Mucosa of rectum (tissue), 2 donors: ENCODE data around the gene ZFP30.

Experiments used
- H3K27ac ChIP-seq, 2 donors: one replicate each; pipeline ENCODE4 v1.7.0; 2013; ENCODE audit warnings: inconsistent platforms in 2 of 2, low read depth in 2 of 2, low read length in 2 of 2
- H3K27me3 ChIP-seq, 2 donors: one replicate each; pipeline ENCODE4 v1.7.0; 2013; ENCODE audit warnings: low read length in 2 of 2; ENCODE audit not compliant: control insufficient read depth in 2 of 2, insufficient read depth in 2 of 2
- H3K36me3 ChIP-seq, 2 donors: one replicate each; pipeline ENCODE4 v1.7.0; 2013; ENCODE audit warnings: low read length in 2 of 2; ENCODE audit not compliant: control insufficient read depth in 2 of 2, insufficient read depth in 2 of 2
- H3K4me1 ChIP-seq, 2 donors: one replicate each; pipeline ENCODE4 v1.7.0; 2013; ENCODE audit warnings: low read length in 2 of 2, mild to moderate bottlenecking in 1 of 2; ENCODE audit not compliant: control insufficient read depth in 2 of 2, insufficient read depth in 2 of 2
- H3K4me3 ChIP-seq, 2 donors: one replicate each; pipeline ENCODE4 v1.7.0; 2013; ENCODE audit warnings: low read length in 2 of 2
- H3K9ac ChIP-seq, 2 donors: one replicate each; pipeline ENCODE4 v1.7.0; 2013; ENCODE audit warnings: low read length in 2 of 2, low read depth in 1 of 2, mild to moderate bottlenecking in 1 of 2
- H3K9me3 ChIP-seq, 2 donors: one replicate each; pipeline ENCODE4 v1.7.0; 2013; ENCODE audit warnings: low read length in 2 of 2; ENCODE audit not compliant: control insufficient read depth in 2 of 2
- donor health status: healthy.
- donor health status: Normal muscosa, but diverticular disease.

Gene ZFP30

GRCh38 chr19:37655689-37656371, 565 bp upstream of the ZFP30 start:
- Histone ChIP-seq H3K4me3 (peak overlapping the region; percentile 66 to 82), H3K36me3 (no peaks in the 10 kb centered on the region), H3K9ac (peak overlapping the region; percentile 65 to 83), H3K27me3 (no peaks in the 10 kb centered on the region), H3K27ac (peak overlapping the region; percentile 86 to 90), H3K4me1 (peaks cover 7 to 17% of the 10 kb centered on the region in 2 donors), H3K9me3 (no peaks in the 10 kb centered on the region)

- Histone ChIP-seq H3K27ac (peak overlapping the region; percentile 86 to 90), H3K9me3 (no peaks in the 10 kb centered on the region), H3K4me1 (peaks cover 7 to 17% of the 10 kb centered on the region in 2 donors), H3K27me3 (no peaks in the 10 kb centered on the region), H3K9ac (peak overlapping the region; percentile 65 to 83), H3K36me3 (no peaks in the 10 kb centered on the region), H3K4me3 (peak overlapping the region; percentile 66 to 82)
Observed at GRCh38 chr19:37654629-37655300, 500 bp downstream of the ZFP30 start.

- peaks cover 0 to 4% of the 10 kb centered on the region in 2 donors for H3K36me3 ChIP-seq
- no peaks in the 10 kb centered on the region for H3K9me3 ChIP-seq
- H3K4me3 ChIP-seq, result peak overlapping the region; percentile 66 to 82
- H3K9ac ChIP-seq, result peak overlapping the region; percentile 65 to 83
- no peaks in the 10 kb centered on the region for H3K27me3 ChIP-seq
- peak overlapping the region; percentile 86 to 90 for H3K27ac ChIP-seq
- peaks cover 7 to 17% of the 10 kb centered on the region in 2 donors for H3K4me1 ChIP-seq
Observed at GRCh38 chr19:37654118-37654517, 1.1 kb downstream of the ZFP30 start.

- H3K36me3 ChIP-seq, result peaks cover 8 to 18% of the 10 kb centered on the region in 2 donors
- H3K9me3 ChIP-seq, result peaks cover 31 to 54% of the 10 kb centered on the region in 2 donors
Observed at GRCh38 chr19:37635076-37636056, 19.9 kb downstream of the ZFP30 start.

GRCh38 chr19:37594982-37595382, 60.3 kb downstream of the ZFP30 start:
- Histone ChIP-seq H3K9ac (peak overlapping the region; percentile 89 to 90), H3K27ac (peak overlapping the region; percentile 92 to 94), H3K4me3 (peak overlapping the region; percentile 94), H3K9me3 (no peaks in the 10 kb centered on the region), H3K27me3 (no peaks in the 10 kb centered on the region), H3K36me3 (peaks cover 2% of the 10 kb centered on the region in 2 donors), H3K4me1 (peaks cover 8 to 13% of the 10 kb centered on the region in 2 donors)

More at GRCh38 chr19:37635076-37636056, 19.9 kb downstream of the ZFP30 start:
- H3K4me3 ChIP-seq, result no peak overlapping the region
- H3K27me3 ChIP-seq, result no peaks in the 10 kb centered on the region
- no peak overlapping the region for H3K27ac ChIP-seq
- no peaks in the 10 kb centered on the region for H3K4me1 ChIP-seq
- no peak overlapping the region for H3K9ac ChIP-seq

DNA sequence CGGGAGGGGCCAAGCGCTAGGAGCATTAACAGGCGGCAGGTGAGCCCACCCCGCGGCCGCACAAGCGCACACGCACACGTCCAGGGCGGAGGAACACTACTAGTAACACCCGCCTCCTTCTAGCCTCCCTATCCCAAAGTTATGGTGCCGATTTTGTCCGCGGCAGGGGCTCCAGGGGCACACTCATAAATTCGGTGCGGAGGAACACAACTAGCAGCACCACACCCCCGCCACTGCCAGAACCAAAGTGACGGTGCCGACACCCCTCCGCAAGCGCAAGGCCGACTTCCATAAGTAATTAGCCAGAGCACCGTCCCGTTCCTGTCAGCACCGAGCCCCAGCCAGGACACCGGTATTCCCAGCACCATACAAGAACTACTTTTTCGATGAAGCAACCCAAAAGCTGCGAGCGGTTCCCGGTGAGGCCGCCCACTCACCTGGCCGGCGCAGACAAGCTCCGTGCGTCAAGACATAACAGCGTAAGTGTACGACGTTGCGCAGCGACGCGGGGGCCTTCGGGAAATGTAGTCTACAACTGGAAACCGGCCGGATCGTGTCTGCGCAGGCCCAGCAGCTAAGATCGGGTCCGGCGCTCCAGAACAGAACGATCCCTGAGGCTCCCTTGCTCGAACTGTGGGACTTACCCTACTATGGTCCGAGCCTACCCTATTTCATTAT, 60.8 kb downstream of the ZFP30 start, which contains the start of the genes ZNF540 and ZNF571:
ZNF540 (plus strand) TSS at position 573 of the 678 bp plus-strand sequence. CDS start 3,572 bp downstream, outside the sequence.
ZNF571 (minus strand) TSS at position 489 of the 678 bp plus-strand sequence. CDS start 8,116 bp downstream, outside the sequence.
- Histone ChIP-seq H3K4me3 (peak within 1 kb of the TSS; percentile 94), H3K27me3 (no peaks in the 10 kb centered on the region), H3K4me1 (peaks cover 8 to 13% of the 10 kb centered on the region in 2 donors), H3K9me3 (no peaks in the 10 kb centered on the region), H3K9ac (peak within 1 kb of the TSS; percentile 89 to 90), H3K27ac (peak within 1 kb of the TSS; percentile 92 to 94), H3K36me3 (peaks cover 0 to 2% of the 10 kb centered on the region in 2 donors)

- Histone ChIP-seq H3K27ac (peak overlapping the region; percentile 92 to 94), H3K4me3 (peak overlapping the region; percentile 94), H3K9me3 (no peaks in the 10 kb centered on the region)
Observed at GRCh38 chr19:37593996-37594303, 61.3 kb downstream of the ZFP30 start.

DNA sequence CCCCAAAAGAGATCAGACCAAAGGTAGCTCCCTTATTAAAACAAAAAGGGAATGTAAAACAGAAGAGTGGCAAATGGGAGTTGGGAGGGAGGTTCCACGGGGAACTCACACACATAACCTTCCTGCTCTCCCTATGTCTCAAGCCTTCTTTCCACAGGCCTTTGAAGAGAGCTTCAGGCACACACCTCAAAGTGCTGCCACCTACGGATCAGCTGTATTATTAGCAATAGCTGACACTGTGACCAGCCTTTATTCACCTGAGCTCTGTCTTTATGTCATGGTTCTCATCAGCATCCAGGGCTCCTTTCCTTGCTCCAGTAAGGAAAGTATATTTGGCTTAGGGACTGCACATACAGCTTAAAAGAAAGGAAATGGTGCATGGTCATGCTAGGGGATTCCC, 71.9 kb downstream of the ZFP30 start:
- peaks cover 41 to 58% of the 10 kb centered on the region in 2 donors for H3K36me3 ChIP-seq
- H3K9ac ChIP-seq, result no peak overlapping the region
- peak overlapping the region in 1 of 2 donors; percentile 27 for H3K4me3 ChIP-seq
- no peaks in the 10 kb centered on the region for H3K4me1 ChIP-seq
- peaks cover 64 to 68% of the 10 kb centered on the region in 2 donors for H3K9me3 ChIP-seq
- no peak overlapping the region for H3K27ac ChIP-seq
- H3K27me3 ChIP-seq, result no peaks in the 10 kb centered on the region

More at GRCh38 chr19:37593996-37594303, 61.3 kb downstream of the ZFP30 start:
- peak overlapping the region; percentile 89 to 90 for H3K9ac ChIP-seq
- H3K4me1 ChIP-seq, result peaks cover 8 to 13% of the 10 kb centered on the region in 2 donors
- H3K36me3 ChIP-seq, result peaks cover 0 to 2% of the 10 kb centered on the region in 2 donors
- H3K27me3 ChIP-seq, result no peaks in the 10 kb centered on the region

- H3K9me3 ChIP-seq, result peaks cover 50 to 55% of the 10 kb centered on the region in 2 donors
- peaks cover 7 to 9% of the 10 kb centered on the region in 2 donors for H3K36me3 ChIP-seq
- no peak overlapping the region for H3K4me3 ChIP-seq
- no peak overlapping the region for H3K9ac ChIP-seq
- H3K4me1 ChIP-seq, result no peaks in the 10 kb centered on the region
- no peak overlapping the region for H3K27ac ChIP-seq
- H3K27me3 ChIP-seq, result no peaks in the 10 kb centered on the region
Observed at GRCh38 chr19:37572203-37572602, 83.1 kb downstream of the ZFP30 start.
